Measurements from ENCODE around the gene AMN1. TPM values are rescaled to one million over a fixed set of nuclear protein-coding genes. Genes with fewer than 3 reads are reported as not detected.
"Not testable (repeated sequence)": the region's sequence is repeated elsewhere in the genome, so short reads cannot be mapped to it uniquely, and the experiment has no call there.

AMN1 gene
- total RNA-seq, 4 donors from 2014 or later: 5.7 to 10.5 (median 8.7) TPM; not detected in 1

DNA sequence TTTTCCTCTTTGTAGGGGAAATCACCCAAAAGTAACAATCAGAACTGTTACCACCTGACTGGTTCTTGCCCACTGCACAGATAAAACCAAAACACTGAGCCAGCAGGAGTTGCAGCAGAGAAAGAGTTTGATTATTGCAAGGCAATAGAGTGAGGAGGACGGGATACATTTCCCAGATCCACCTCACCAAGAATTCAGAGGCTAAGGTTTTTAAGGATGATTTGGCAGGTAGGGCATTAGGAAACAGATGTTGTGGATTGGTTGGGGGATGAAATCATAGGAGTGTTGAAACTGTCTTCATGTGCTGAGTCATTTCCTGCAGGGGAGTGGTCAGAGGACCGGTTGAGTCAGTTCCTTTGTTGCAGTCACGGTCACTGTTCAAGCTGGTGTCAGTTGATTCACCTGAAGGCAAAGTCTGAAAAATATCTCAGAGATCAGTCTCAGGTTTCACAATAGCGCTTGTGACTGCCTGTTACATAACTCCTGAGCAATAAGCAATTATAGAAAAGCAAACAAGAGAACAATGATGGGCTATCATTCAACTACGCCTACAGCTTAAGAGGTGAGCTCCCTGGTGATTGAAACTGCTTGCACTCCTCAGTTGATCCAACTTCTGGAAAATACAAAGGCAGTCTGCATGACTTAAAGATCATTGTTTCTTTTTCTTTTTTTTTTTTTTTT is 20.3 kb upstream of the AMN1 start:
- in situ Hi-C loops (cut with MboI; ENCODE audit: low pct_ligation_motif_present in 1 of 4, low pct_unique_long_range_greater_than_20kb in 1 of 4, low sequenced_read_pairs in 3 of 4): no loop called here
- no peaks in the 10 kb centered on the region for H3K36me3 ChIP-seq
- peaks cover under 1 to 40% (median 21%) of the 10 kb centered on the region in 4 donors for H3K4me1 ChIP-seq

DNA sequence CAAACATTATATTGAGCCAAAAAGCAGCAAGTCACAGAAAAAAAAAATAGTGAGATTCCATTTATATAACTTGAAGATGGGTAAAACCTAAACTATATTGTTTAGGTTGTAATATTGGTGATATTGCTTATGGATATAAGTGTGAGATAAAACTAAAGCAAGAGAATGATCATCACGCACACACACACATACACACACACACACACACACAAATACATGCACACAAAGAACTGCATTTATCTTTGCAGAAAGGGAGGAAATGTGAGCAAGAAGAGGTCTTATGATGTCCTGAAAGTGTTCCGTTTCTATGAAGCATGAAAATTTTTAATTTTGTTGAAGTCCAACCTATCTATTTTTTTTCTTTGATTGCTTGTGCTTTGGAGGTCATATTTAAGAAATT is 16.4 kb upstream of the AMN1 start:
- in situ Hi-C loops (cut with MboI; ENCODE audit: low pct_ligation_motif_present in 1 of 4, low pct_unique_long_range_greater_than_20kb in 1 of 4, low sequenced_read_pairs in 3 of 4) (no loop called here), intact Hi-C loops (cut with DNase I; ENCODE audit: low total_unique reads) (no loop called here)
- Histone ChIP-seq H3K4me3 (no peak overlapping the region), H3K36me3 (no peaks in the 10 kb centered on the region), H3K27ac (peak overlapping the region; percentile 70 to 84 (median 79)), H3K27me3 (no peaks in the 10 kb centered on the region), H3K9me3 (peaks cover 0 to 4% of the 10 kb centered on the region in 2 donors), H3K4me1 (peaks cover 3 to 47% (median 22%) of the 10 kb centered on the region in 4 donors)
- TF ChIP-seq EP300 (IDR thresholded peaks at IDR 0.05; ENCODE audit: low read depth): no peak
- no peak for TF ChIP-seq POLR2AphosphoS5 (IDR thresholded peaks at IDR 0.05)
- TF ChIP-seq POLR2A (IDR thresholded peaks at IDR 0.05): no peak
- TF ChIP-seq, protein P1, sequence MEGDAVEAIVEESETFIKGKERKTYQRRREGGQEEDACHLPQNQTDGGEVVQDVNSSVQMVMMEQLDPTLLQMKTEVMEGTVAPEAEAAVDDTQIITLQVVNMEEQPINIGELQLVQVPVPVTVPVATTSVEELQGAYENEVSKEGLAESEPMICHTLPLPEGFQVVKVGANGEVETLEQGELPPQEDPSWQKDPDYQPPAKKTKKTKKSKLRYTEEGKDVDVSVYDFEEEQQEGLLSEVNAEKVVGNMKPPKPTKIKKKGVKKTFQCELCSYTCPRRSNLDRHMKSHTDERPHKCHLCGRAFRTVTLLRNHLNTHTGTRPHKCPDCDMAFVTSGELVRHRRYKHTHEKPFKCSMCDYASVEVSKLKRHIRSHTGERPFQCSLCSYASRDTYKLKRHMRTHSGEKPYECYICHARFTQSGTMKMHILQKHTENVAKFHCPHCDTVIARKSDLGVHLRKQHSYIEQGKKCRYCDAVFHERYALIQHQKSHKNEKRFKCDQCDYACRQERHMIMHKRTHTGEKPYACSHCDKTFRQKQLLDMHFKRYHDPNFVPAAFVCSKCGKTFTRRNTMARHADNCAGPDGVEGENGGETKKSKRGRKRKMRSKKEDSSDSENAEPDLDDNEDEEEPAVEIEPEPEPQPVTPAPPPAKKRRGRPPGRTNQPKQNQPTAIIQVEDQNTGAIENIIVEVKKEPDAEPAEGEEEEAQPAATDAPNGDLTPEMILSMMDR (IDR thresholded peaks at IDR 0.05): no peak
- DNase-seq: no peak
- WGBS, 2 donors (ENCODE audit: low coverage in 1 of 2): 89 to 94% methylated on average over 2 of the region's 2 CpGs

More for the DNA sequence above, 20.3 kb upstream of the AMN1 start:
- Histone ChIP-seq H3K27ac (peak overlapping the region; percentile 82 to 87 (median 85)), H3K27me3 (no peaks in the 10 kb centered on the region), H3K4me3 (no peak overlapping the region), H3K9me3 (peaks cover 0 to 4% of the 10 kb centered on the region in 2 donors)
- WGBS, 2 donors (ENCODE audit: low coverage in 1 of 2): 20 to 32% methylated on average over 3 to 5 of the region's 5 CpGs
- intact Hi-C loops (cut with DNase I; ENCODE audit: low total_unique reads): no loop called here
- DNase-seq: peak; percentile 86
- TF ChIP-seq EP300 (IDR thresholded peaks at IDR 0.05; ENCODE audit: low read depth) (peak; percentile 90), POLR2AphosphoS5 (IDR thresholded peaks at IDR 0.05) (peak in 2 of 3 donors; percentile 51 to 90)
- TF ChIP-seq, protein P1 (IDR thresholded peaks at IDR 0.05): no peak

DNA sequence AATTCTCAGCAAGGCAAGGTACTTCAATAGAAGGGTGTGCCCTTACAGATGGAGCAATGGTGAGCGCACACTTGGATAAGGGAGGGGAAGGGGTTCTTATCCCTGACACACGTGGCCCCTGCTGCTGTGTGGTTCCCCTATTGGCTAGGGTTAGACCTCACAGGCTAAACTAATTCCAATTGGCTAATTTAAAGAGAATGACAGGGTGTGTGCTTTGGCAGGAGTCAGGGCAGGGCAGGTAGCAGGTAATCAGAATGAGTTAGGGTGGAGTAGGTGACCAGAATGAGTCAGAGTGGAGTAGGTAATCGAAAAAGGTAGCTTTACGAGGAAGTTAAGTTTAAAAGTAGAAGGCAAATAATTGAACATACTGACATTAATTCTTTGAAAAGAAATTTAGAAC is 15.5 kb upstream of the AMN1 start:
- H3K4me3 ChIP-seq; H3K9me3 ChIP-seq; in situ Hi-C loops (cut with MboI; ENCODE audit: low pct_ligation_motif_present in 1 of 4, low pct_unique_long_range_greater_than_20kb in 1 of 4, low sequenced_read_pairs in 3 of 4); intact Hi-C loops (cut with DNase I; ENCODE audit: low total_unique reads); H3K27me3 ChIP-seq; H3K36me3 ChIP-seq: not testable (repeated sequence)
- 45 to 48% methylated on average over 4 of the region's 4 CpGs for WGBS, 2 donors (ENCODE audit: low coverage in 1 of 2)
- Histone ChIP-seq H3K27ac (peak overlapping the region; percentile 70 to 84 (median 79)), H3K4me1 (peaks cover 3 to 47% (median 20%) of the 10 kb centered on the region in 4 donors)
- DNase-seq: peak; percentile 59
- peak in 1 of 3 donors; percentile 18 for TF ChIP-seq POLR2AphosphoS5 (IDR thresholded peaks at IDR 0.05)
- TF ChIP-seq, protein P1 (IDR thresholded peaks at IDR 0.05): peak in 1 of 5 experiments; percentile 11

DNA sequence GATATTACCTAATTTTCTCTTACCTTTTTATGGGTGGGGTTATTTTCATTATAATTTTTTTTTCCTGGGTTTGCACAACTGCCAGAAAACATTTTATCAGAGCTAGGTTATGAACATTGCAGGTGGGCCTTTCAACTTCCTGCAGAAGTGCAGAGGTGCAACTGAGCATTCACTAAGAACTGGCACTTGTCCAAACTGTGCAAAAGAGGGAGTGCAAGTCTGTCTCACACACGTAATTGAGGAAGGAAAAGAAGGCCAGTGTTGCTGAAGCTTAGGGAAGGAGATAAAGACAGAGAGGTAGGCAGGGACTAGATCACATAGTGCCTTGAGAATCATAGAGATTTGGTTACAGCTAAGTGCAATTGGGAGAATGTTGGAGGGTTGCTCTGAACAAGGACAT is 14.1 kb upstream of the AMN1 start:
- Histone ChIP-seq H3K4me3 (no peak overlapping the region), H3K27me3 (no peaks in the 10 kb centered on the region), H3K9me3 (no peaks in the 10 kb centered on the region), H3K27ac (peak overlapping the region in 3 of 4 donors; percentile 78 to 84 (median 80)), H3K36me3 (no peaks in the 10 kb centered on the region), H3K4me1 (peaks cover 3 to 40% (median 18%) of the 10 kb centered on the region in 4 donors)
- in situ Hi-C loops (cut with MboI; ENCODE audit: low pct_ligation_motif_present in 1 of 4, low pct_unique_long_range_greater_than_20kb in 1 of 4, low sequenced_read_pairs in 3 of 4): no loop called here
- no peak for DNase-seq
- TF ChIP-seq EP300 (IDR thresholded peaks at IDR 0.05; ENCODE audit: low read depth) (no peak), POLR2AphosphoS5 (IDR thresholded peaks at IDR 0.05) (peak in 1 of 3 donors; percentile 33)
- intact Hi-C loops (cut with DNase I; ENCODE audit: low total_unique reads): no loop called here
- WGBS, 2 donors (ENCODE audit: low coverage in 1 of 2): 0 to 3% methylated on average over 1 of the region's 1 CpG

Data from transverse colon (tissue), 4 donors.